ES-I3 (cell line): ENCODE measurements around the gene TPBGL.

Experiments used
- H3K36me3 ChIP-seq: 2 replicates; pipeline ENCODE4 v1.6.1; 2013; ENCODE audit warnings: mild to moderate bottlenecking, low read length, control low read depth, moderate library complexity; ENCODE audit not compliant: insufficient read depth
- H3K4me1 ChIP-seq: 2 replicates; pipeline ENCODE4 v1.6.1; 2013; ENCODE audit warnings: mild to moderate bottlenecking, control low read depth, low read length; ENCODE audit not compliant: insufficient read depth
- H3K9ac ChIP-seq: 2 replicates; pipeline ENCODE4 v1.6.1; 2013; ENCODE audit warnings: low read depth, mild to moderate bottlenecking, low read length, moderate library complexity
- H3K9me3 ChIP-seq: 2 replicates; pipeline ENCODE4 v1.6.1; 2013; ENCODE audit warnings: mild to moderate bottlenecking, low read length, moderate library complexity; ENCODE audit not compliant: control insufficient read depth, insufficient read depth

Gene TPBGL

DNA sequence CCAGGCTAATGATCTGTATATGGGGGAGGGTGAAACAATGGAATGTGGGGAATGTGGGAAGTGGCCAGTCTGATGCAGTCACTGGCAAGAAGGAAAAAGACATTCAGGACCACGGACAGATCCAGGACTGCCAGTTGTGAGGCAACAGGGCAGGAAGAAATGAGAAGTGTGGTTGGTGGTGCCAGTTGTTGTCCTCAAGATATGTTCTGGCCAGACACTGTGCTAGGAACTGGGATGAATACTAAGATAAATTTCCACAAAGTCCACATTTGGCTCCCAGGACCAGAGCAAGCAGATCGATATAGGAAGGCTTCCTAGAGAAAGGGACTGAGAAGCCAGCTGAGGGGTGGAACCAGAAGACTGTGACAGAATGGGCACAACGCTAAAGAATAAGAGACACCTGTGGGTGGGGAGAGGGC, 6.8 kb upstream of the TPBGL start:
- Histone ChIP-seq H3K9ac (no peak overlapping the region), H3K4me1 (no peaks in the 10 kb centered on the region; the same call in 1 of the 2 replicates), H3K9me3 (no peaks in the 10 kb centered on the region), H3K36me3 (no peaks in the 10 kb centered on the region)

DNA sequence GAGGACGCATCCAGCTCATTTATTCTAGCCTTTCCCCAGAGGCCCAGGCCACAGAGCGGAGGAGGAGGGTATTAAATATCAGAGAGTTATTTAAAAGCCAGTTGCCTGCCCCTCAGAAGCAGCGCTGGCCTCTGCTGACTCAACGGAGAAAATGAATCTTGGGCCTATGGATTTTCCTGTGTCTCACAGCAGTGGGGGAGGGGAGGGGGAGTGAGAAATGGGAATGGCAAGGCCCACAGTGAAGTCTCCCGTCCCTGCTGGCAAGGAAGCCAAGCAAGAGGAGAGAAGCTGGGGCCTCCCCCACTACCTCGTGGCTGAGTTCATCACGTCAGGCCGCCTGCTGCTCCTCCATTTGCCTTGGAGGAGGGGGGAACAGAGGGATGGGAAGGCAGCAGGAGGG, 4.5 kb upstream of the TPBGL start:
- Histone ChIP-seq H3K4me1 (peaks cover 10% of the 10 kb centered on the region), H3K36me3 (no peaks in the 10 kb centered on the region), H3K9ac (no peak overlapping the region), H3K9me3 (no peaks in the 10 kb centered on the region)

DNA sequence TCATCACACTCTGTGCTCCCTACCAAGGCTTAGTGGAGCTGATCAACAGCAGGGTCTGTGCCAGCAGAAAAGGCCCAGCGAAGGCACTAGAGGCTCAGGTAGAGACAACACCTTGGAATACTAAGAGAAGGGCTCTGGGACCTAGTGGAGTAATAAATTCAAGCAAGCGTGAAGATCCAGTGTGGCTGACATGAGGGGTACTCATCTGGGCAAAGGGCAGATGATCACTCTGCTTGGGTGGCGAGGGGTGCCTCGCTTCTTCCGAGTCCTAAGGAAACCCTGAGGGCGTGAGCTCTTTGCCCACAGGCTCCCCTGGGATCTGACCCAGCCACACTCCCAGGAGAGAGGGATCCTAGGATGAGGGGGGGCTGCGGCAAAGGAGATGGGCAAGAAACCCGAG, 3.5 kb upstream of the TPBGL start:
- Histone ChIP-seq H3K9me3 (no peaks in the 10 kb centered on the region), H3K4me1 (peaks cover 10% of the 10 kb centered on the region), H3K36me3 (no peaks in the 10 kb centered on the region), H3K9ac (no peak overlapping the region)

- Histone ChIP-seq H3K9me3 (no peaks in the 10 kb centered on the region), H3K36me3 (no peaks in the 10 kb centered on the region), H3K9ac (no peak overlapping the region), H3K4me1 (peaks cover 10% of the 10 kb centered on the region)
These were observed 1.8 kb upstream of the TPBGL start for GRCh38 chr11:75238595-75239440.

GRCh38 chr11:75239531-75240290, 863 bp upstream of the TPBGL start:
- Histone ChIP-seq H3K9me3 (no peaks in the 10 kb centered on the region), H3K9ac (peak overlapping the region; percentile 58; the same call in 1 of the 2 replicates), H3K36me3 (no peaks in the 10 kb centered on the region), H3K4me1 (peaks cover 10% of the 10 kb centered on the region)

GRCh38 chr11:75241036-75241905, 697 bp downstream of the TPBGL start:
- Histone ChIP-seq H3K4me1 (peaks cover 10% of the 10 kb centered on the region), H3K36me3 (no peaks in the 10 kb centered on the region), H3K9me3 (no peaks in the 10 kb centered on the region), H3K9ac (peak overlapping the region; percentile 58)

- Histone ChIP-seq H3K9ac (peak overlapping the region; percentile 58), H3K4me1 (peaks cover 10% of the 10 kb centered on the region), H3K9me3 (no peaks in the 10 kb centered on the region), H3K36me3 (no peaks in the 10 kb centered on the region)
These were observed 1.5 kb downstream of the TPBGL start for GRCh38 chr11:75241906-75242644.

GRCh38 chr11:75242722-75243600, 2.4 kb downstream of the TPBGL start:
- Histone ChIP-seq H3K36me3 (no peaks in the 10 kb centered on the region), H3K4me1 (peaks cover 10% of the 10 kb centered on the region), H3K9me3 (no peaks in the 10 kb centered on the region), H3K9ac (no peak overlapping the region)

DNA sequence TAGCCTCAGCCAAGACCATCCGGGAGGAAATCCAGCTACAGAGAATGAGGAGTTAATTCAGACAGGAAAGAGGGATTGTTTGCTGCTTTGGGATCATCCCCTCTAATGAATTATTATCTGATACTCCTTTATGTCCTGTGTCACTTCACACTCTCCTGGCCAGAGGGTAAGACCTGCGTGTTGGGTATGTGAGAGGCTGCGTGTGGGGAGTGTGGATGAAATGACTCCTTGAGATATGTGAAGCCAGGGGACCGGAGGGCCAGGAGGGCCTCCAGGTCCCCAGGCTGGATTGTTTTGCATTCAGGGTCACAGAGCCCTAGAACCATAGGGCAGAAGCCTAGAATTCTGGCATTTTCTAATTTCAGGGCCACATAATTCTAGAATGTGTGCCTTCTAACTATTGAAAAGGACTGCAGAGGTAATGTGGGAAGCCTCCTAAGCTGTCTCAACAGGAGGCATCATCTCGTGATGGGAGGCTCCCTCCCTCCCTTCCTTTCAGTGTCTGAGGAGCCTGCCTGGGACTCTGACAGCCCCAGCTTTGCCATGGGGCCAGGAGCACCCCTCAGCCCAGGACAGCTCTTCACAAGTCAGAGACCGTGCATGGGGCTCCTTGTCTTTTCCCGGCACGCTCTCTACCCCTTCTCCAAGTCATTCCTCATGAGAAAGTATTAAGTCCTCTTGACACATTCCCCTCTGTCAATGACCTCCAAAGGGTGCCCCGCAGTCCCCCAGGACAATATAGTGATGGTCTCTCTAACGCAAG, 3.7 kb downstream of the TPBGL start:
- Histone ChIP-seq H3K9ac (no peak overlapping the region), H3K9me3 (no peaks in the 10 kb centered on the region), H3K36me3 (no peaks in the 10 kb centered on the region), H3K4me1 (peaks cover 11% of the 10 kb centered on the region)

DNA sequence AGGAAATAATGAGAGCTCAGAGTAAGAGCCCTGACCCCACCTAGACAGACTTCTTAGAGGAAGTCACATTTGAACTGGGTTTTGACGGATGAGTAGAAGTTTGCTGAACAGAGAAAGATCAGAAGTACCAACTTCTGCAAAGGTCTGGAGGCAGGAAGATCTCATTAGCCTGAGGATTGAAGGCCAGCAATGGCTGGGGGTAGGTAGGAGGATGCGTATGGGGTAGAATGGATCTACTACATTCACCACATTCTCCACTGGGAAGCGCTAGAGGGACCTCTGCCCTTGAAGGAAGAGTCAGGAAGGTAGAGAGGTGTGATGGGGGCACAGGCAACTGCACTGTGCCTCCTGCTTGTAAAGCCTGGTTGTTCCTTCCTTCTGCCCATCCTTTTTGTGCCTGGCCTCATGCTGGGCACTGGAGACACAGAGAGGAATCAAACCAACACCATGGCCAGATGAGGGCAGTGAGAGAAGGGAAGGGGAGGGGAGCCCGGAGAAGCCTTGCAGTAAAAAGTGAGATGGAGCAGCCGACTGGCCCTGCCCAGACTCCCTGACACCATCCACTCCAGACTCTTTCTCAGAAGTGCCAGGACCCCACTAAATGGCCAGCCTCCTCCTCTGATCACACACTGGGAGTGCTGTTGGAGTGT, 4.9 kb downstream of the TPBGL start:
- no peak overlapping the region for H3K9ac ChIP-seq

GRCh38 chr11:75246006-75246670, 5.6 kb downstream of the TPBGL start:
- Histone ChIP-seq H3K36me3 (no peaks in the 10 kb centered on the region), H3K4me1 (0 out of 2 replicates have a peak, but pooled peaks cover 4% of the 10 kb centered on the region), H3K9me3 (no peaks in the 10 kb centered on the region), H3K9ac (no peak overlapping the region)

More for the DNA sequence above, 4.9 kb downstream of the TPBGL start:
- no peaks in the 10 kb centered on the region for H3K36me3 ChIP-seq
- H3K4me1 ChIP-seq = 0 out of 2 replicates have a peak, but pooled peaks cover 4% of the 10 kb centered on the region
- H3K9me3 ChIP-seq = no peaks in the 10 kb centered on the region
